Measurements from ENCODE around the gene GRHL1. TPM values are rescaled to one million over a fixed set of nuclear protein-coding genes. Genes with fewer than 3 reads are reported as not detected.

Gene GRHL1
- polyA plus RNA-seq, 1 donor (not counting 4 experiments of a cell fraction or from before 2014, with no cell fraction given): 7.8 TPM

DNA sequence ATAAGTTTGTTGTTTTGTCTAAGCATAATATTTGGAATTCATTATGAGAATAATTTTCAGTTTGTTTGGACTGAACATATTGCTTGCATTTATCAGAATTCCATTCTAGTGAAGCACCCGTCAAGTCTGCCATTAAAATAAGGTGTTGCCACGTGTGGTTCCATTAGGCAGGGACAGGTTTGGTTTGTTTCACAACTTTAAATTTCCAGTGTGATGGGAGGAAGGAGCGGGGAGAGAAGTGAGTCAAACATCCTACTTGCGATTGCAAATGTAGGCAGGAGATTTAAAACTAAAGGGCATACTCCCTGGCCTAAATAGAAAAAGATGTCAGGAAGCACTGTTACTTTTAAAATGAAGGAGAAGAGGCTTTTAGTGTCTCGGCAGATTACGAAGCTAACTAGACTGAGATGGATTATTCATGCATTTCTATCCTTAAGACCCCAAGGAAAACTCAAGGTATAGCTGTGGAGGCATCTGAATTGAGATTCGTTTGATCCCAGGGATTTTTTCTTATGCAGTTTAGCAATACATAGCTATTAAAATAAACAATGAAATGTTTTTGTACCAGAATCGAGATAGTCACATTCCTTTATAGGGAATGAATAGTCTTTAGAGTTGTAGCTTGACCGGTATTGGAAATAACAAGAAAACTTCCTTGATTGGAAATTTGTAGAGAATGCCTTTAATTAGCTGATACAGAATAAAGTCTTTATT is 19.8 kb downstream of the GRHL1 start:
- Histone ChIP-seq H3K4me2 (ENCODE audit: control insufficient read depth, extremely low read depth, insufficient read depth, low read depth, low read length) (no peak overlapping the region), H3K79me2 (ENCODE audit: control insufficient read depth, insufficient read depth, low read length) (no peaks in the 10 kb centered on the region), H3K4me3 (ENCODE audit: control insufficient read depth in 2 of 3, extremely low read depth in 1 of 3, insufficient read depth in 2 of 3, low read depth in 1 of 3, low read length in 3 of 3) (no peak overlapping the region), H3K36me3 (ENCODE audit: control insufficient read depth in 2 of 2, extremely low read depth in 1 of 2, insufficient read depth in 2 of 2, low read length in 2 of 2) (no peaks in the 10 kb centered on the region), H3K27me3 (ENCODE audit: control insufficient read depth, extremely low read depth, insufficient read depth, low read length) (no peaks in the 10 kb centered on the region), H2AFZ (ENCODE audit: control insufficient read depth, low read length) (no peak overlapping the region), H3K27ac (ENCODE audit: control insufficient read depth, insufficient read depth, low read length) (no peak overlapping the region), H3K9me1 (ENCODE audit: control insufficient read depth, extremely low read depth, insufficient read depth, low read length) (no peaks in the 10 kb centered on the region), H3K4me1 (ENCODE audit: control insufficient read depth, extremely low read depth, insufficient read depth, low read length) (peaks cover 19% of the 10 kb centered on the region), H3K9me3 (ENCODE audit: control insufficient read depth, low read depth, low read length) (no peaks in the 10 kb centered on the region), H4K20me1 (ENCODE audit: control insufficient read depth, extremely low read depth, insufficient read depth, low read length) (no peaks in the 10 kb centered on the region), H3K9ac (ENCODE audit: control insufficient read depth, extremely low read depth, insufficient read depth, low read length) (no peak overlapping the region)
- no peak for FAIRE-seq
- dilution Hi-C loops (cut with MboI; ENCODE audit: extremely low pct_ligation_motif_present, low sequenced_read_pairs): no loop called here
- no peak for TF ChIP-seq EZH2 (IDR thresholded peaks at IDR 0.05; ENCODE audit: low read length)
- TF ChIP-seq, protein P1, sequence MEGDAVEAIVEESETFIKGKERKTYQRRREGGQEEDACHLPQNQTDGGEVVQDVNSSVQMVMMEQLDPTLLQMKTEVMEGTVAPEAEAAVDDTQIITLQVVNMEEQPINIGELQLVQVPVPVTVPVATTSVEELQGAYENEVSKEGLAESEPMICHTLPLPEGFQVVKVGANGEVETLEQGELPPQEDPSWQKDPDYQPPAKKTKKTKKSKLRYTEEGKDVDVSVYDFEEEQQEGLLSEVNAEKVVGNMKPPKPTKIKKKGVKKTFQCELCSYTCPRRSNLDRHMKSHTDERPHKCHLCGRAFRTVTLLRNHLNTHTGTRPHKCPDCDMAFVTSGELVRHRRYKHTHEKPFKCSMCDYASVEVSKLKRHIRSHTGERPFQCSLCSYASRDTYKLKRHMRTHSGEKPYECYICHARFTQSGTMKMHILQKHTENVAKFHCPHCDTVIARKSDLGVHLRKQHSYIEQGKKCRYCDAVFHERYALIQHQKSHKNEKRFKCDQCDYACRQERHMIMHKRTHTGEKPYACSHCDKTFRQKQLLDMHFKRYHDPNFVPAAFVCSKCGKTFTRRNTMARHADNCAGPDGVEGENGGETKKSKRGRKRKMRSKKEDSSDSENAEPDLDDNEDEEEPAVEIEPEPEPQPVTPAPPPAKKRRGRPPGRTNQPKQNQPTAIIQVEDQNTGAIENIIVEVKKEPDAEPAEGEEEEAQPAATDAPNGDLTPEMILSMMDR (optimal IDR thresholded peaks at IDR 0.05 in 1 of 3, IDR thresholded peaks at IDR 0.05 in 1 of 3, conservative IDR thresholded peaks at IDR 0.05 in 1 of 3; ENCODE audit: extremely low read depth in 1 of 3, insufficient read depth in 2 of 3, low read length in 3 of 3): no peak
- DNase-seq (ENCODE audit: low read depth, low spot score): no peak

DNA sequence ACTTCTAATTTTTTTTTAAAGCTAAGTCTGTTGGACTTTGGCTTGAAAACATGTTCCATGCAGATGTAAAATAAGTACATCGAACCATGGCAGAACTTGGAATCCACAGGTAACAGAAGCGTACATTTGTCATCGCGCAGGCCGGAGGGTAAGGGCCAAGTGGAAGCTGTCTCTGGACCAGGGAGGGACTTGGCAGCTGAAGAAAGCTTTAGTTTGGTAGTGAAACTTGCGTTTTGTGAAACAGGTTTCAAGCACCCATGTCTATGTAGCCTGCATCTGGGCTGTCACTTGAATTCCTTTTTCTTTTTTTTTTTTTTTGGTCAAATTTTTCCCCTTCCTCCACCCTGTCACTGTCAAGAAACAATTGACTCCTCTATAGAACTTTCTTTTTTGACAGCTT is 20.4 kb downstream of the GRHL1 start:
- H3K4me2 ChIP-seq (ENCODE audit: control insufficient read depth, extremely low read depth, insufficient read depth, low read depth, low read length): no peak overlapping the region
- DNase-seq (ENCODE audit: low read depth, low spot score) (no peak), FAIRE-seq (no peak)
- no peaks in the 10 kb centered on the region for H3K36me3 ChIP-seq (ENCODE audit: control insufficient read depth in 2 of 2, extremely low read depth in 1 of 2, insufficient read depth in 2 of 2, low read length in 2 of 2)
- dilution Hi-C loops (cut with MboI; ENCODE audit: extremely low pct_ligation_motif_present, low sequenced_read_pairs): no loop called here
- H3K9me1 ChIP-seq (ENCODE audit: control insufficient read depth, extremely low read depth, insufficient read depth, low read length): no peaks in the 10 kb centered on the region
- H3K27me3 ChIP-seq (ENCODE audit: control insufficient read depth, extremely low read depth, insufficient read depth, low read length): no peaks in the 10 kb centered on the region
- no peak overlapping the region for H2AFZ ChIP-seq (ENCODE audit: control insufficient read depth, low read length)
- H3K9ac ChIP-seq (ENCODE audit: control insufficient read depth, extremely low read depth, insufficient read depth, low read length): no peak overlapping the region
- peaks cover 20% of the 10 kb centered on the region for H3K4me1 ChIP-seq (ENCODE audit: control insufficient read depth, extremely low read depth, insufficient read depth, low read length)
- H3K9me3 ChIP-seq (ENCODE audit: control insufficient read depth, low read depth, low read length): no peaks in the 10 kb centered on the region
- no peaks in the 10 kb centered on the region for H3K79me2 ChIP-seq (ENCODE audit: control insufficient read depth, insufficient read depth, low read length)
- H3K27ac ChIP-seq (ENCODE audit: control insufficient read depth, insufficient read depth, low read length): no peak overlapping the region
- TF ChIP-seq EZH2 (IDR thresholded peaks at IDR 0.05; ENCODE audit: low read length): no peak
- TF ChIP-seq, protein P1 (optimal IDR thresholded peaks at IDR 0.05 in 1 of 3, IDR thresholded peaks at IDR 0.05 in 1 of 3, conservative IDR thresholded peaks at IDR 0.05 in 1 of 3; ENCODE audit: extremely low read depth in 1 of 3, insufficient read depth in 2 of 3, low read length in 3 of 3): no peak
- H4K20me1 ChIP-seq (ENCODE audit: control insufficient read depth, extremely low read depth, insufficient read depth, low read length): no peaks in the 10 kb centered on the region
- H3K4me3 ChIP-seq (ENCODE audit: control insufficient read depth in 2 of 3, extremely low read depth in 1 of 3, insufficient read depth in 2 of 3, low read depth in 1 of 3, low read length in 3 of 3): no peak overlapping the region
